SH-SY5Y (cell line): Measurements from ENCODE around the gene ISM1.

Experiments
- GATA2 ChIP-seq: IDR thresholded peaks from 2 replicates; pipeline ENCODE4 v1.6.1; 2011; ENCODE audit warnings: mild to moderate bottlenecking, low read depth, low read length
- GATA3 ChIP-seq: IDR thresholded peaks from 2 replicates; pipeline ENCODE4 v1.6.1; 2011; ENCODE audit warnings: low read depth, mild to moderate bottlenecking, low read length, moderate library complexity

GRCh38 chr20:13263451-13263850 is 42.4 kb downstream of the ISM1 start:
- TF ChIP-seq GATA2 (no peak), GATA3 (no peak)
